HT1080 (cell line): ENCODE measurements around the gene C1orf53. TPM values are rescaled to one million over a fixed set of nuclear protein-coding genes. Genes with fewer than 3 reads are reported as not detected.

Source experiments
- DNase-seq: peaks from one replicate; pipeline ENCODE4 v3.0.0-alpha.2; 2015; ENCODE audit warnings: low read depth
- total RNA-seq: library from RNA; depleted of rRNA; stranded (reverse); fragments of >200 nt; shearing (Covaris generic); gene quantifications from 2 replicates; pipeline ENCODE4 v1.2.3, GENCODE V29; 2014

The C1orf53 gene
- total RNA-seq, 1 experiment from 2014 or later: 10.9 TPM

GRCh38 chr1:197907846-197908616 lies 5.6 kb downstream of the C1orf53 start:
- no peak for DNase-seq

- DNase-seq: no peak
Measured at GRCh38 chr1:197908716-197909220, 6.3 kb downstream of the C1orf53 start.

GRCh38 chr1:197909384-197909783 lies 7.0 kb downstream of the C1orf53 start:
- DNase-seq: no peak

GRCh38 chr1:197910120-197910991 lies 7.9 kb downstream of the C1orf53 start:
- no peak for DNase-seq

GRCh38 chr1:197911111-197911856 lies 8.9 kb downstream of the C1orf53 start:
- no peak for DNase-seq

- DNase-seq: no peak
Measured at GRCh38 chr1:197911857-197912696, 9.6 kb downstream of the C1orf53 start.

- DNase-seq: no peak
Measured at GRCh38 chr1:197912739-197913494, 10.5 kb downstream of the C1orf53 start.

- no peak for DNase-seq
Measured at GRCh38 chr1:197913495-197914276, 11.3 kb downstream of the C1orf53 start.

- no peak for DNase-seq
Measured at GRCh38 chr1:197914510-197914909, 12.1 kb downstream of the C1orf53 start.

GRCh38 chr1:197915260-197915861 lies 12.9 kb downstream of the C1orf53 start:
- DNase-seq: no peak

- DNase-seq: peak; percentile 68
Measured at GRCh38 chr1:197915862-197916499, 13.6 kb downstream of the C1orf53 start.

GRCh38 chr1:197916500-197916983 lies 14.1 kb downstream of the C1orf53 start:
- DNase-seq: no peak

GRCh38 chr1:197917805-197918651 lies 15.6 kb downstream of the C1orf53 start:
- DNase-seq: no peak

- no peak for DNase-seq
Measured at GRCh38 chr1:197918807-197919345, 16.4 kb downstream of the C1orf53 start.

GRCh38 chr1:197919346-197920066 lies 17.1 kb downstream of the C1orf53 start:
- DNase-seq: no peak

- no peak for DNase-seq
Measured at GRCh38 chr1:197920067-197920396, 17.6 kb downstream of the C1orf53 start.
